IMR-90 (cell line): ENCODE measurements around the gene CST2. TPM values are rescaled to one million over a fixed set of nuclear protein-coding genes. Genes with fewer than 3 reads are reported as not detected.

Source experiments
- ATAC-seq: fragments of 200-7000 bp; cut with Tn5 transposase; 2 replicates; pipeline ENCODE4 v1.9.1; 2020; ENCODE audit warnings: low read depth, mild to moderate bottlenecking, moderate library complexity
- BruUV-seq: library from RNA; stranded (reverse); fragments of 400-500 nt; replicated peaks from 2 replicates; lab custom pipeline; 2021; lab: Mats Ljungman, UMichigan
- CTCF ChIA-PET: fragments of 300-600 bp; formaldehyde crosslinking; extraction: SDS; loops from one replicate; lab custom pipeline; 2021; ENCODE audit warnings: antibody characterized with exemption; lab: Yijun Ruan, JAX
- POLR2A ChIA-PET: fragments of 300-600 bp; sonication (Branson Sonifier 250); formaldehyde crosslinking; loops from one replicate; lab custom pipeline; 2022; ENCODE audit warnings: antibody characterized with exemption; ENCODE audit not compliant: unreplicated experiment; lab: Charles Lee
- DNase-seq: peaks from one replicate; pipeline ENCODE4 v3.0.0; 2013
- H2AFZ ChIP-seq: replicated peaks from 2 replicates; pipeline ENCODE3; 2013; ENCODE audit warnings: low read length, mild to moderate bottlenecking; ENCODE audit not compliant: poor library complexity
- H2AK5ac ChIP-seq: 2 replicates; pipeline ENCODE4 v1.6.1; 2013; ENCODE audit warnings: low read depth, low read length, inconsistent platforms
- H2AK9ac ChIP-seq: replicated peaks from 2 replicates; pipeline ENCODE3; 2013; ENCODE audit warnings: mild to moderate bottlenecking, low read depth, low read length, moderate library complexity; ENCODE audit not compliant: poor library complexity
- H2BK120ac ChIP-seq: 2 replicates; pipeline ENCODE4 v1.6.1; 2013; ENCODE audit warnings: low read depth, low read length, inconsistent platforms
- H2BK15ac ChIP-seq: 3 replicates; pipeline ENCODE4 v1.6.1; 2013; ENCODE audit warnings: low read depth, low read length, inconsistent platforms
- H2BK20ac ChIP-seq: 2 replicates; pipeline ENCODE4 v1.6.1; 2013; ENCODE audit warnings: low read depth, mild to moderate bottlenecking, inconsistent platforms, low read length, moderate library complexity
- H2BK5ac ChIP-seq: 2 replicates; pipeline ENCODE4 v1.6.1; 2013; ENCODE audit warnings: mild to moderate bottlenecking, low read depth, low read length, inconsistent platforms; ENCODE audit not compliant: poor library complexity, severe bottlenecking
- H3K14ac ChIP-seq: replicated peaks from 2 replicates; pipeline ENCODE4 v1.6.1; 2013; ENCODE audit warnings: low read depth, low read length, inconsistent platforms
- H3K18ac ChIP-seq: 2 replicates; pipeline ENCODE4 v1.6.1; 2013; ENCODE audit warnings: low read depth, low read length, control low read depth
- H3K23ac ChIP-seq: 2 replicates; pipeline ENCODE4 v1.6.1; 2013; ENCODE audit warnings: low read depth, low read length, inconsistent platforms
- H3K27ac ChIP-seq: 2 replicates; pipeline ENCODE4 v1.5.1; 2013; ENCODE audit warnings: mild to moderate bottlenecking, control low read depth, low read length; ENCODE audit not compliant: insufficient read depth
- H3K27me3 ChIP-seq: 2 replicates; pipeline ENCODE4 v1.6.1; 2013; ENCODE audit warnings: low read length; ENCODE audit not compliant: control insufficient read depth, insufficient read depth
- H3K36me3 ChIP-seq: 2 replicates; pipeline ENCODE4 v1.6.1; 2013; ENCODE audit warnings: low read length, mixed read lengths; ENCODE audit not compliant: control insufficient read depth, insufficient read depth
- H3K4ac ChIP-seq: 2 replicates; pipeline ENCODE4 v1.6.1; 2013; ENCODE audit warnings: low read depth, low read length, inconsistent platforms
- H3K4me1 ChIP-seq: 2 replicates; pipeline ENCODE4 v1.6.1; 2013; ENCODE audit warnings: low read length, mixed read lengths; ENCODE audit not compliant: control insufficient read depth, insufficient read depth
- H3K4me2 ChIP-seq: 2 replicates; pipeline ENCODE4 v1.6.1; 2013; ENCODE audit warnings: low read depth, mild to moderate bottlenecking, control low read depth, low read length, moderate library complexity
- H3K4me3 ChIP-seq: 2 replicates; pipeline ENCODE4 v1.5.1; 2013; ENCODE audit warnings: low read depth, mild to moderate bottlenecking, control low read depth, low read length, moderate library complexity; ENCODE audit not compliant: insufficient read depth
- H3K56ac ChIP-seq: 2 replicates; pipeline ENCODE4 v1.6.1; 2013; ENCODE audit warnings: low read length, inconsistent platforms; ENCODE audit not compliant: insufficient read depth; ENCODE audit errors: extremely low read depth
- H3K79me1 ChIP-seq, 2 experiments: 2 replicates each; pipeline ENCODE4 v1.6.1; 2013; ENCODE audit warnings: low read length in 2 of 2, inconsistent platforms in 1 of 2, low read depth in 1 of 2
- H3K9ac ChIP-seq: 2 replicates; pipeline ENCODE4 v1.6.1; 2013; ENCODE audit warnings: low read depth, low read length, control low read depth
- H3K9me1 ChIP-seq: 2 replicates; pipeline ENCODE4 v1.6.1; 2013; ENCODE audit warnings: low read length, inconsistent platforms; ENCODE audit not compliant: insufficient read depth
- H3K9me3 ChIP-seq: 2 replicates; pipeline ENCODE4 v1.6.1; 2013; ENCODE audit warnings: low read length; ENCODE audit not compliant: control insufficient read depth, insufficient read depth
- H4K20me1 ChIP-seq: 2 replicates; pipeline ENCODE4 v1.6.1; 2013; ENCODE audit warnings: low read length, inconsistent platforms; ENCODE audit not compliant: insufficient read depth
- H4K5ac ChIP-seq: 2 replicates; pipeline ENCODE4 v1.6.1; 2013; ENCODE audit warnings: mild to moderate bottlenecking, low read depth, low read length, control low read depth
- H4K8ac ChIP-seq, 2 experiments: 2 replicates each; pipeline ENCODE4 v1.6.1; 2013; ENCODE audit warnings: low read depth in 2 of 2, low read length in 2 of 2, control low read depth in 1 of 2, inconsistent platforms in 1 of 2
- H4K91ac ChIP-seq: 2 replicates; pipeline ENCODE4 v1.6.1; 2013; ENCODE audit warnings: low read depth, low read length, inconsistent platforms; ENCODE audit not compliant: insufficient read depth
- BHLHE40 ChIP-seq: fragments of 150-350 bp; IDR thresholded peaks from 2 replicates; pipeline ENCODE4 v1.6.1; 2016; ENCODE audit warnings: mild to moderate bottlenecking, low read depth, low read length
- CEBPB ChIP-seq: IDR thresholded peaks from 2 replicates; pipeline ENCODE4 v1.6.1; 2012; ENCODE audit warnings: low read depth, low read length, improper control_type of control experiment
- CHD1 ChIP-seq: IDR thresholded peaks from 2 replicates; pipeline ENCODE4 v1.6.1; 2012; ENCODE audit warnings: low read depth, low read length, improper control_type of control experiment
- CTCF ChIP-seq: conservative IDR thresholded peaks from 2 replicates; pipeline ENCODE4 v1.5.1; 2012; ENCODE audit warnings: mild to moderate bottlenecking, low read depth, low read length, improper control_type of control experiment
- ELK1 ChIP-seq: fragments of 150-350 bp; IDR thresholded peaks from 2 replicates; pipeline ENCODE4 v1.6.1; 2016; ENCODE audit warnings: low read depth, mild to moderate bottlenecking, low read length, moderate library complexity, borderline replicate concordance
- FOS ChIP-seq: fragments of 150-350 bp; IDR thresholded peaks from 2 replicates; pipeline ENCODE4 v1.6.1; 2016; ENCODE audit warnings: low read depth, low read length
- MAFK ChIP-seq: IDR thresholded peaks from 2 replicates; pipeline ENCODE4 v1.6.1; 2012; ENCODE audit warnings: low read depth, low read length, improper control_type of control experiment
- MAZ ChIP-seq: IDR thresholded peaks from 2 replicates; pipeline ENCODE4 v1.6.1; 2012; ENCODE audit warnings: low read depth, mild to moderate bottlenecking, low read length, improper control_type of control experiment, moderate library complexity, borderline replicate concordance
- MXI1 ChIP-seq: IDR thresholded peaks from 2 replicates; pipeline ENCODE4 v1.6.1; 2012; ENCODE audit warnings: low read depth, mild to moderate bottlenecking, low read length, moderate library complexity, borderline replicate concordance
- NFE2L2 ChIP-seq: fragments of 150-350 bp; IDR thresholded peaks from 2 replicates; pipeline ENCODE4 v1.6.1; 2016; ENCODE audit warnings: low read depth, mild to moderate bottlenecking, low read length
- POLR2A ChIP-seq: IDR thresholded peaks from 2 replicates; pipeline ENCODE4 v1.6.1; 2012; ENCODE audit warnings: mild to moderate bottlenecking, low read depth, low read length
- RAD21 ChIP-seq: IDR thresholded peaks from 2 replicates; pipeline ENCODE4 v1.6.1; 2012; ENCODE audit warnings: low read length, improper control_type of control experiment
- RCOR1 ChIP-seq: IDR thresholded peaks from 2 replicates; pipeline ENCODE4 v1.6.1; 2012; ENCODE audit warnings: mild to moderate bottlenecking, low read length, improper control_type of control experiment; ENCODE audit not compliant: insufficient replicate concordance
- RFX5 ChIP-seq: IDR thresholded peaks from 2 replicates; pipeline ENCODE4 v1.8.0; 2012; ENCODE audit warnings: low read depth, mild to moderate bottlenecking, low read length, moderate library complexity
- SMC3 ChIP-seq: fragments of 150-350 bp; IDR thresholded peaks from 2 replicates; pipeline ENCODE4 v1.6.1; 2016; ENCODE audit warnings: low read depth, mild to moderate bottlenecking, antibody characterized with exemption, low read length, moderate library complexity
- USF2 ChIP-seq: fragments of 150-350 bp; IDR thresholded peaks from 2 replicates; pipeline ENCODE4 v1.6.1; 2017; ENCODE audit warnings: mild to moderate bottlenecking, antibody characterized with exemption, low read length, low read depth
- WGBS, 2 experiments: methylation state at CpG; one replicate each; pipeline versions ENCODE4 v1.1.5 to v1.1.7; 2013; ENCODE audit warnings: missing lambda C conversion rate in 2 of 2; ENCODE audit not compliant: insufficient read length in 1 of 2; ENCODE audit errors: extremely low coverage in 2 of 2; 5-methylcytosine and 5-hydroxymethylcytosine counted together
- dilution Hi-C: fragments of 300-500 bp; cut with HindIII; formaldehyde crosslinking; loops from one replicate; pipeline ENCODE4 v1.14.3; 2018; ENCODE audit warnings: low sequenced_read_pairs; ENCODE audit not compliant: unreplicated experiment
- in situ Hi-C: fragments of 300-500 bp; cut with MboI; formaldehyde crosslinking; loops from 3 replicates; pipeline ENCODE4 v1.14.3; 2019; ENCODE audit warnings: low sequenced_read_pairs, inconsistent platforms, mixed read lengths
- intact Hi-C: fragments of 100-400 bp; cut with micrococcal nuclease; formaldehyde crosslinking; loops from 2 replicates; pipeline ENCODE4 v1.10.0; 2022
- polyA plus RNA-seq, 3 experiments: library from polyadenylated mRNA; depleted of rRNA; stranded (reverse); fragments of >200 nt; gene quantifications; 2 replicates each; pipeline ENCODE4 v1.2.3, GENCODE V29; 2012; ENCODE audit warnings: low replicate concordance in 1 of 3
- total RNA-seq: library from RNA; depleted of rRNA; stranded (reverse); fragments of >200 nt; gene quantifications from 2 replicates; pipeline ENCODE4 v1.2.3, GENCODE V29; 2012

The CST2 gene
- total and polyA plus RNA-seq, 2 of the 4 experiments (the other 2 are of a cell fraction) = not detected

- H3K27ac ChIP-seq = no peak overlapping the region
- H3K9me1 ChIP-seq = no peaks in the 10 kb centered on the region
- H3K4ac ChIP-seq = no peak overlapping the region
- dilution Hi-C loops = no loop called here
- H3K4me3 ChIP-seq = no peak overlapping the region
- no peak overlapping the region for H2AFZ ChIP-seq
- H4K8ac ChIP-seq = no peak overlapping the region
- no peak overlapping the region for H3K23ac ChIP-seq
- no peak overlapping the region for H2BK120ac ChIP-seq
- intact Hi-C loops = no loop called here
- H4K91ac ChIP-seq = no peak overlapping the region
- no peak overlapping the region for H2BK15ac ChIP-seq
- in situ Hi-C loops = no loop called here
- H3K36me3 ChIP-seq = no peaks in the 10 kb centered on the region
- no peak for DNase-seq
- no peak overlapping the region for H4K5ac ChIP-seq
- no peak overlapping the region for H2AK9ac ChIP-seq
- no peak overlapping the region for H3K4me2 ChIP-seq
- CTCF ChIA-PET = no interaction called here
- TF ChIP-seq SMC3 (no peak), ELK1 (no peak), CTCF (no peak), RFX5 (no peak), FOS (no peak), POLR2A (no peak), MAZ (no peak), CEBPB (no peak), MAFK (no peak), NFE2L2 (no peak), MXI1 (no peak), RCOR1 (no peak), CHD1 (no peak), USF2 (no peak), RAD21 (no peak), BHLHE40 (no peak)
- no peak for ATAC-seq
- no peaks in the 10 kb centered on the region for H4K20me1 ChIP-seq
- H3K9me3 ChIP-seq = no peaks in the 10 kb centered on the region
- no TSS peak for BruUV-seq
- H3K18ac ChIP-seq = no peak overlapping the region
- no peaks in the 10 kb centered on the region for H3K27me3 ChIP-seq
- no peak overlapping the region for H3K56ac ChIP-seq
- H3K9ac ChIP-seq = no peak overlapping the region
- no peak overlapping the region for H2AK5ac ChIP-seq
- no peaks in the 10 kb centered on the region for H3K79me1 ChIP-seq
- H3K4me1 ChIP-seq = no peaks in the 10 kb centered on the region
- POLR2A ChIA-PET = no interaction called here
- H2BK5ac ChIP-seq = no peak overlapping the region
- no peak overlapping the region for H2BK20ac ChIP-seq
- WGBS, 2 experiments = 33% methylated on average over 1 of the region's 5 CpGs; no CpG with 5 or more reads in 1 of the 2 experiments
- H3K14ac ChIP-seq = no peak overlapping the region
Observed at GRCh38 chr20:23874747-23875146, 48.2 kb upstream of the CST2 start.
